Measurements from ENCODE around the gene DCAF8.

DCAF8 gene

DNA sequence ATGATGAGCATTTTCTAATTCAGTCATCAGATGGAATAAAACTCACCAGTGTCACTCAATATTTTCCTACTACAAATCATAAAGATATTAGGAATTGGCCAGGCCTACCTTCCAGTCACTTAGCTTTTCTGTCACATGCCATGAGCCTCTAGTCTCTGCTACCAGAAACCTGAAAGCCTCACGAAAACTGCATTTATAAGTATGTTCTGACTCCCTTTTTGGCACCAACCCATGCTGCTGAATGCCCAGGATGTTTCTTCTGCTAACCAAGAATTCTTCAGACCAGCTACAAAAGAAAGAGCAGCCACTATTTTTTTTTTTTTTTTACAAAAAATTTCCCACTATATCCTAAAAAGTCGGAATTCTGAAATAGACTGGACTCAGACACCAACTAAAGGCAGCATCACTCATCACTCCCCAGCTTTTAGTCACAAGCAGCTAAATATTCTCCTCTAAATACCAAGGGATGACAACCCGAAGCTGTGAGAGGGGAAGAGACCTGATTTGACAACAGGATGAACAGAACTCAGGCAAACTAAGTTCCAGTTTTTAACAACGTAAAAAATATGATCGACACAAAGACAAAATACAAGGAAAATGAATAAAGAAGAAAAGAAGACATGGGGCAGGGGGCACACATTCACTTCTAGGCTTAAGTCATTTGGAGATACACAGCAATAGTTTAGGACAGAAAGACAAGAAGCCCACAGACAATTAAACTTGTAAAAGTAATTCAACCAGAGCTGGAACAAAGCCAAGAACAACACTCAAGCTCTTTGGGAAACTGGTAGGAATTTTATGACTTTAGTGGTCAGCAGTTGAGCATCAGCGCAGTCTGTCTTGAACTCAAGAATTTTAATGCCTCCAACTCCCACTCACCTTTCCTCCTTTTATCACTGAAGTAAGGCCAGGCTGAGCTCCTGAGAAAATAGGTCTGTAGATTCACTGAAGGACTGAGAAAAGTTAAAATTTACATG is 1.7 kb downstream of the DCAF8 start:
- TF ChIP-seq, protein P1, sequence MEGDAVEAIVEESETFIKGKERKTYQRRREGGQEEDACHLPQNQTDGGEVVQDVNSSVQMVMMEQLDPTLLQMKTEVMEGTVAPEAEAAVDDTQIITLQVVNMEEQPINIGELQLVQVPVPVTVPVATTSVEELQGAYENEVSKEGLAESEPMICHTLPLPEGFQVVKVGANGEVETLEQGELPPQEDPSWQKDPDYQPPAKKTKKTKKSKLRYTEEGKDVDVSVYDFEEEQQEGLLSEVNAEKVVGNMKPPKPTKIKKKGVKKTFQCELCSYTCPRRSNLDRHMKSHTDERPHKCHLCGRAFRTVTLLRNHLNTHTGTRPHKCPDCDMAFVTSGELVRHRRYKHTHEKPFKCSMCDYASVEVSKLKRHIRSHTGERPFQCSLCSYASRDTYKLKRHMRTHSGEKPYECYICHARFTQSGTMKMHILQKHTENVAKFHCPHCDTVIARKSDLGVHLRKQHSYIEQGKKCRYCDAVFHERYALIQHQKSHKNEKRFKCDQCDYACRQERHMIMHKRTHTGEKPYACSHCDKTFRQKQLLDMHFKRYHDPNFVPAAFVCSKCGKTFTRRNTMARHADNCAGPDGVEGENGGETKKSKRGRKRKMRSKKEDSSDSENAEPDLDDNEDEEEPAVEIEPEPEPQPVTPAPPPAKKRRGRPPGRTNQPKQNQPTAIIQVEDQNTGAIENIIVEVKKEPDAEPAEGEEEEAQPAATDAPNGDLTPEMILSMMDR (IDR thresholded peaks at IDR 0.05) = no peak
- TF ChIP-seq ZFX (IDR thresholded peaks at IDR 0.05; ENCODE audit: borderline replicate concordance) = no peak
- peak overlapping the region; percentile 87 for H3K27ac ChIP-seq

DNA sequence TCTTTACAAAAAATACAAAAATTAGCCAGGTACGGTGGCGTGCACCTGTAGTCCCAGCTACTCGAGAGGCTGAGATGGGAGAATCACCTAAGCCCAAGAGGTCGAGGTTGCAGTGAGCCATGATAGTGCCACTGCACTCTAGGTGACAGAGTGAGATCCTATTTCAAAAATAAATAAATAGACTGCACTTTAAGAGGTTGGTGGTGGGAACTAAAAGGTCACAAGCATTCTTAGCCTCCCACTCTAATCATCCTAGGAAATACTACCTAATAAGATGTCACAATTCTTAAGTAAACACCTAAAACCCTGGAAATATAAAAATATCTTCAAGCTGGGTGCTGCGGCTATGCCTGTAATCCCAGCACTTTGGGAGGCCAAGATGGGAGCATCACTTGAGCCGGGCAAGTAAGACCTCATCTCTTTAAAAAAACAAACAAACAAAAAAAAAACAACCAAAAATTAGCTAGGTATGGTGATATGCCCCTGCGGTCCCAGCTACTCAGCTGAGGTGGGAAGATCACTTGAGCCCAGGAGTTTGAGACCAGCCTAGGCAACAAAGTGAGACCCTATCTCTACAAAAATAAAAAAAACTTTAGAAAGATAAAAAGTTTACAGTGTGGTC is 4.1 kb downstream of the DCAF8 start:
- TF ChIP-seq, protein P1 (IDR thresholded peaks at IDR 0.05) = no peak
- TF ChIP-seq ZFX (IDR thresholded peaks at IDR 0.05; ENCODE audit: borderline replicate concordance) = no peak
- H3K27ac ChIP-seq = no peak overlapping the region

DNA sequence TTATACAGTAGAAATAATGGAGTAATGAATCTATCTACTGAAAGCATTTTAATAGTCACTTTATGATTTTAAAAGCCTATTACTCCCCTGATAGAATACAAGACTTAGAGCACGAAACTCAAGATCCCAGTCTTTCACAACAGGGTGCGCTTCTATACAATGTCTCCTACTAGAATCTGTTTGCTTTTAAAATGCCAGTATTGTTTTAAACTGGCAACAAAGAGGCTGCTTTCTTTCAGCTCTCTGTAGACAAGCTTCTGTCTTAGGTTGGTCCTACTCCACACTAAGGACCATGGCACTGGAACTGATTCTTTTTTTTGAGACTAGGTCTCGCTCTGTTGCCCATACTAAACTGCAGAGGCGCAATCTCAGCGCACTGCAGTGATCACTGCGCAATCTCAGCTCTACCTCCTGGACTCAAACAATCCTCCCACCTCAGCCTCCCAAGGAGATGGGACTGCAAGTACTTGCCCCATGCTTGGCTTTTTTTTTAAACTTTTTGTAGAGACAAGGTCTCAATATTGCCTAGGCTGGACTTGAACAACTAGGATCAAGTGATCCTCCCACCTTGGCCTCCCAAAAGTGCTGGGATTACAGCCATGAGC is 4.8 kb downstream of the DCAF8 start:
- H3K27ac ChIP-seq = no peak overlapping the region

DNA sequence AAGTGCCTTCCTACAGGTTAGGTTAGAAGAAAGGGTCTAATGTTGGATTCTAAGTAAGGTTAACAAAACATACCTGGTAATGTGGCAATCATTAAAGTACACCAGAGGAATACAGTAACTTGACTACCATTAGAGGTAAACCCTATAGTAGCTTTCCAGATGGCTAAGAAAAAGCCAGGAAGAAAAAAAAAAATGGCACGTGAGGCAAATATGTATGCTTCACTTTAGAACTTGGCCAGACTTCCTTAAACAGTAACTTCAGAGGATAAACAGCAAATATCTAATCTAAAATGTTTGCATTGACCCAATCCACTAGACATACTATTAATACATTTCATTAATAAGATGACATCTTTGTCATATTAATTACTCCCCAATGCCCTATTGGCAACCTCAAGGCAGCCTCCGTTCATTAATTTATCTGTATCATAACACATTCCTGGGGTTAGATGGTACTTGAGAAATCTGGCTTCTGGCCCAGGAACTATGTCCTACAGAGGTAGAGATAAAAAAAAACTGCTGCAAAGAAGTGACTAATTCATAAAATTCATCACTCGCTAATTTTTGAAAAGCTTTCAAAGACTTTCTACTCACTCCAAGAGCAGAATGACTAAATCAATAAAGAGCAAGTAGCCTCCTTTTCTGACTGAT is 5.8 kb downstream of the DCAF8 start:
- no peak overlapping the region for H3K27ac ChIP-seq
- TF ChIP-seq, protein P1 (IDR thresholded peaks at IDR 0.05) = no peak
- no peak for TF ChIP-seq ZFX (IDR thresholded peaks at IDR 0.05; ENCODE audit: borderline replicate concordance)

More for the DNA sequence above, 4.8 kb downstream of the DCAF8 start:
- TF ChIP-seq, protein P1 (IDR thresholded peaks at IDR 0.05) = no peak
- TF ChIP-seq ZFX (IDR thresholded peaks at IDR 0.05; ENCODE audit: borderline replicate concordance) = no peak

GRCh38 chr1:160255781-160256300 is 6.5 kb downstream of the DCAF8 start:
- no peak for TF ChIP-seq ZFX (IDR thresholded peaks at IDR 0.05; ENCODE audit: borderline replicate concordance)
- TF ChIP-seq, protein P1 (IDR thresholded peaks at IDR 0.05) = no peak
- no peak overlapping the region for H3K27ac ChIP-seq

DNA sequence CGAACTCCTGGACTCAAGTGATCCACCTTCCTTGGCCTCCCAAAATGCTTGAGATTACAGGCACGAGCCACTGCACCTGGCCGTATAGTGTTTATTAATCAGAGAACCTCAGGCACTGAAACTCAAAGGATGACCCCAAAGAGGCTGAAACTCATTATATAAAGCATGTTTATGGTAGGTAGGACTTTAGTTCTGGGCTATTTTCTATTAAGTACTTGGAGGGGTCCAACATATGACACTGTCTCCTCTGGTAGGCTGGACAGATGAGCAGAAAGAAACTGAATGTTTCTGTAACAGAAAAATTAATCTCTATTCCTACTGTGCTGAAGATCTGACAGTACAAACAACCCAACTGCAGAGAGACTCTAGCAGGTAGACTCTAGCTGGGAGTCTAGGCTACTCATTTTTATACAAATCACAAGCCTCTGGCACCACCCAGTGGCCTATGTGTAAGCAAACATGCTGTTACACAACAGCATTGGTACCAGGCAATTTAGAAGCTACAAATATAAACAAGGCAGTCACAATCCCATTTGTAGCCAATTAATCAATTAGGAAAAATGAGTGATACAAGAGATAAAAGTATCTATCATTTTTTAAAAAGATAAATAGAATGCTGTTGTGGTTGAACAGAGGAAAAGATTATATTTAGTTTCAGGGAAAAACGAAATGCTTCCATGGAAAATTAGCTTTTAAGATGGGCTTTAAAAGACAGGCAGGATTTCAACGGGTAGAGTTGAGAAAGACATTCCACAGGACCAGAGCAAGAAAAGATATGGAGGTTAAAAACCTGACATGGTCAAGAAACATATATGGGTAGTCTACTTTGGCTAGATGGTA is 10.4 kb downstream of the DCAF8 start:
- TF ChIP-seq ZFX (IDR thresholded peaks at IDR 0.05; ENCODE audit: borderline replicate concordance) = no peak
- TF ChIP-seq, protein P1 (IDR thresholded peaks at IDR 0.05) = peak; percentile 92
- no peak overlapping the region for H3K27ac ChIP-seq
